ENCODE measurements around the gene CILP2.

The CILP2 gene

GRCh38 chr19:19510432-19510831, 27.6 kb upstream of the CILP2 start:
- Histone ChIP-seq H3K9ac (ENCODE audit: low read depth, low read length) (no peak overlapping the region), H3K36me3 (ENCODE audit: insufficient read depth, low read length) (peaks cover 24% of the 10 kb centered on the region), H3K27ac (ENCODE audit: low read depth, low read length) (no peak overlapping the region), H3K9me3 (ENCODE audit: insufficient read depth, low read depth, low read length) (no peaks in the 10 kb centered on the region), H3K27me3 (ENCODE audit: insufficient read depth, low read length) (no peaks in the 10 kb centered on the region), H3K4me3 (ENCODE audit: low read length) (no peak overlapping the region), H3K4me1 (ENCODE audit: insufficient read depth, low read length) (no peaks in the 10 kb centered on the region)
- WGBS: 61% methylated on average over 6 of the region's 6 CpGs

GRCh38 chr19:19513682-19514081, 24.4 kb upstream of the CILP2 start:
- Histone ChIP-seq H3K27me3 (ENCODE audit: insufficient read depth, low read length) (no peaks in the 10 kb centered on the region), H3K36me3 (ENCODE audit: insufficient read depth, low read length) (peaks cover 4% of the 10 kb centered on the region; the same call in 1 of the 2 replicates), H3K9ac (ENCODE audit: low read depth, low read length) (no peak overlapping the region), H3K4me1 (ENCODE audit: insufficient read depth, low read length) (no peaks in the 10 kb centered on the region), H3K27ac (ENCODE audit: low read depth, low read length) (no peak overlapping the region), H3K4me3 (ENCODE audit: low read length) (no peak overlapping the region), H3K9me3 (ENCODE audit: insufficient read depth, low read depth, low read length) (no peaks in the 10 kb centered on the region)
- 94% methylated on average over 17 of the region's 17 CpGs for WGBS

GRCh38 chr19:19514215-19514657, 23.8 kb upstream of the CILP2 start:
- no peaks in the 10 kb centered on the region for H3K4me1 ChIP-seq (ENCODE audit: insufficient read depth, low read length)
- 96% methylated on average over 46 of the region's 46 CpGs for WGBS

GRCh38 chr19:19514881-19515641, 23.0 kb upstream of the CILP2 start, which contains the start of gene TSSK6:
TSSK6 (minus strand) TSS chr19:19515548; CDS start chr19:19515427, 121 bp downstream.
- Histone ChIP-seq H3K9ac (ENCODE audit: low read depth, low read length) (peak within 1 kb of the TSS; percentile 67), H3K27me3 (ENCODE audit: insufficient read depth, low read length) (no peaks in the 10 kb centered on the region), H3K9me3 (ENCODE audit: insufficient read depth, low read depth, low read length) (no peaks in the 10 kb centered on the region), H3K36me3 (ENCODE audit: insufficient read depth, low read length) (peaks cover 15% of the 10 kb centered on the region), H3K27ac (ENCODE audit: low read depth, low read length) (peak within 1 kb of the TSS; percentile 61), H3K4me1 (ENCODE audit: insufficient read depth, low read length) (no peaks in the 10 kb centered on the region), H3K4me3 (ENCODE audit: low read length) (peak within 1 kb of the TSS; percentile 82)
- WGBS: 96% methylated on average over 74 of the region's 74 CpGs

More at GRCh38 chr19:19514215-19514657, 23.8 kb upstream of the CILP2 start:
- Histone ChIP-seq H3K4me3 (ENCODE audit: low read length) (no peak overlapping the region), H3K9me3 (ENCODE audit: insufficient read depth, low read depth, low read length) (no peaks in the 10 kb centered on the region), H3K27ac (ENCODE audit: low read depth, low read length) (no peak overlapping the region), H3K9ac (ENCODE audit: low read depth, low read length) (no peak overlapping the region), H3K36me3 (ENCODE audit: insufficient read depth, low read length) (peaks cover 7% of the 10 kb centered on the region), H3K27me3 (ENCODE audit: insufficient read depth, low read length) (no peaks in the 10 kb centered on the region)

GRCh38 chr19:19515642-19516519, 22.2 kb upstream of the CILP2 start, which contains the start of gene NDUFA13:
NDUFA13 (plus strand) TSS chr19:19516225; CDS start chr19:19516239, 14 bp downstream.
- 8% methylated on average over 61 of the region's 61 CpGs for WGBS
- H3K36me3 ChIP-seq (ENCODE audit: insufficient read depth, low read length): peaks cover 23% of the 10 kb centered on the region
- H3K9me3 ChIP-seq (ENCODE audit: insufficient read depth, low read depth, low read length): no peaks in the 10 kb centered on the region
- H3K27ac ChIP-seq (ENCODE audit: low read depth, low read length): peak within 1 kb of the TSS; percentile 61
- no peaks in the 10 kb centered on the region for H3K27me3 ChIP-seq (ENCODE audit: insufficient read depth, low read length)
- peak within 1 kb of the TSS; percentile 67 for H3K9ac ChIP-seq (ENCODE audit: low read depth, low read length)
- peak within 1 kb of the TSS; percentile 82 for H3K4me3 ChIP-seq (ENCODE audit: low read length)
- H3K4me1 ChIP-seq (ENCODE audit: insufficient read depth, low read length): no peaks in the 10 kb centered on the region

- Histone ChIP-seq H3K9me3 (ENCODE audit: insufficient read depth, low read depth, low read length) (0 out of 2 replicates have a peak, but pooled peaks cover 3% of the 10 kb centered on the region), H3K27me3 (ENCODE audit: insufficient read depth, low read length) (no peaks in the 10 kb centered on the region), H3K4me1 (ENCODE audit: insufficient read depth, low read length) (no peaks in the 10 kb centered on the region), H3K9ac (ENCODE audit: low read depth, low read length) (no peak overlapping the region), H3K36me3 (ENCODE audit: insufficient read depth, low read length) (peaks cover 28% of the 10 kb centered on the region), H3K27ac (ENCODE audit: low read depth, low read length) (no peak overlapping the region), H3K4me3 (ENCODE audit: low read length) (peak overlapping the region; percentile 82; the same call in 1 of the 2 replicates)
- WGBS: 98% methylated on average over 10 of the region's 10 CpGs
These were observed 20.8 kb upstream of the CILP2 start for GRCh38 chr19:19517235-19517619.

GRCh38 chr19:19520989-19521388, 17.1 kb upstream of the CILP2 start:
- Histone ChIP-seq H3K9me3 (ENCODE audit: insufficient read depth, low read depth, low read length) (0 out of 2 replicates have a peak, but pooled peaks cover 3% of the 10 kb centered on the region), H3K27ac (ENCODE audit: low read depth, low read length) (no peak overlapping the region), H3K4me3 (ENCODE audit: low read length) (no peak overlapping the region), H3K4me1 (ENCODE audit: insufficient read depth, low read length) (no peaks in the 10 kb centered on the region), H3K9ac (ENCODE audit: low read depth, low read length) (no peak overlapping the region), H3K27me3 (ENCODE audit: insufficient read depth, low read length) (no peaks in the 10 kb centered on the region), H3K36me3 (ENCODE audit: insufficient read depth, low read length) (peaks cover 41% of the 10 kb centered on the region)
- 95% methylated on average over 5 of the region's 6 CpGs for WGBS

GRCh38 chr19:19523177-19523576, 14.9 kb upstream of the CILP2 start:
- Histone ChIP-seq H3K4me1 (ENCODE audit: insufficient read depth, low read length) (no peaks in the 10 kb centered on the region), H3K27me3 (ENCODE audit: insufficient read depth, low read length) (no peaks in the 10 kb centered on the region), H3K9me3 (ENCODE audit: insufficient read depth, low read depth, low read length) (0 out of 2 replicates have a peak, but pooled peaks cover 3% of the 10 kb centered on the region), H3K36me3 (ENCODE audit: insufficient read depth, low read length) (peaks cover 54% of the 10 kb centered on the region), H3K9ac (ENCODE audit: low read depth, low read length) (no peak overlapping the region), H3K27ac (ENCODE audit: low read depth, low read length) (no peak overlapping the region), H3K4me3 (ENCODE audit: low read length) (no peak overlapping the region)
- 96% methylated on average over 3 of the region's 3 CpGs for WGBS

GRCh38 chr19:19524053-19524452, 14.0 kb upstream of the CILP2 start:
- Histone ChIP-seq H3K36me3 (ENCODE audit: insufficient read depth, low read length) (peaks cover 56% of the 10 kb centered on the region), H3K4me3 (ENCODE audit: low read length) (no peak overlapping the region), H3K27me3 (ENCODE audit: insufficient read depth, low read length) (no peaks in the 10 kb centered on the region), H3K4me1 (ENCODE audit: insufficient read depth, low read length) (no peaks in the 10 kb centered on the region), H3K9me3 (ENCODE audit: insufficient read depth, low read depth, low read length) (0 out of 2 replicates have a peak, but pooled peaks cover 3% of the 10 kb centered on the region), H3K9ac (ENCODE audit: low read depth, low read length) (no peak overlapping the region), H3K27ac (ENCODE audit: low read depth, low read length) (no peak overlapping the region)
- WGBS: 97% methylated on average over 7 of the region's 7 CpGs

GRCh38 chr19:19525611-19526380, 12.3 kb upstream of the CILP2 start:
- Histone ChIP-seq H3K4me3 (ENCODE audit: low read length) (no peak overlapping the region), H3K27me3 (ENCODE audit: insufficient read depth, low read length) (no peaks in the 10 kb centered on the region), H3K4me1 (ENCODE audit: insufficient read depth, low read length) (no peaks in the 10 kb centered on the region), H3K27ac (ENCODE audit: low read depth, low read length) (peak overlapping the region; percentile 23; the same call in 1 of the 2 replicates), H3K9me3 (ENCODE audit: insufficient read depth, low read depth, low read length) (0 out of 2 replicates have a peak, but pooled peaks cover 3% of the 10 kb centered on the region), H3K9ac (ENCODE audit: low read depth, low read length) (no peak overlapping the region), H3K36me3 (ENCODE audit: insufficient read depth, low read length) (peaks cover 42% of the 10 kb centered on the region)
- WGBS: 93% methylated on average over 23 of the region's 23 CpGs
